Erythroblast (primary cell): ENCODE results near the gene TCL1B.
"Not testable (repeated sequence)": the region's sequence is repeated elsewhere in the genome, so short reads cannot be mapped to it uniquely, and the experiment has no call there.

ENCODE experiments used
- DNase-seq, 2 experiments: peaks; one replicate each; lab custom pipeline; 2025; lab: John Stamatoyannopoulos, UW
- GATA1 ChIP-seq: IDR thresholded peaks from 2 replicates; pipeline ENCODE4 v1.6.1; 2011; ENCODE audit warnings: low read depth, mild to moderate bottlenecking, control low read depth, low read length, moderate library complexity
- POLR2A ChIP-seq: IDR thresholded peaks from 2 replicates; pipeline ENCODE4 v1.6.1; 2011; ENCODE audit warnings: mild to moderate bottlenecking, low read length

Gene TCL1B

DNA sequence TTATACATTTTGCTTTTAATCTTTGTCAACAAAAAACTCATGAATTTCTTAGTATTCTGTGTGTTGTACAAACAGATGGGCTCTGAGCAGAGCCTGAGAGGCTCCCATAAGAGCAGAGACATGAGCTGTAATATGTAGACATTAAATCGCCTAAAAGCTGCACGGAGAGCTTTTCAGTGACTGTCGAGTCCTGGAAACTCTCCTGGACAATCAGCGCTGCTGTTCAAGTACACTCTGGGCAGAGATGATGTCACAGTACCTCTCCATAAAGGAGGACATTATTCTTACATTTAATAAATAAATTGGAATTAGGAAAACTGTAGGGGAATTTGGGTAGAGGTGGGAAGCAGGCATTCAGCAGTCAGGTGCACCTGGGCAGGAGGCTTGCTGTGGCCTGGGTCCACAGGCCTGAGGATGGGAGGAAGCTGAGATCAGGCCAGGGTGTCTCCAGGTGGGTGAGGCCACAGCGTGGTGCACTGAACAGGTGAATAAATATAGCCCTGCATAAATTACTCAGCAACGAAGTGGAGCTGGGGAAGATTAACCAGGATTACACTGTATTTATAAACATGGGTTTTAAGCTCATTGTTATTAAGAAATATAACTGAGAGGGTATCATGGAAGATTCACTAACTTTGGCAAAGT, 41.0 kb downstream of the TCL1B start:
- no peak for TF ChIP-seq POLR2A
- no peak for TF ChIP-seq GATA1
- DNase-seq: no peak

DNA sequence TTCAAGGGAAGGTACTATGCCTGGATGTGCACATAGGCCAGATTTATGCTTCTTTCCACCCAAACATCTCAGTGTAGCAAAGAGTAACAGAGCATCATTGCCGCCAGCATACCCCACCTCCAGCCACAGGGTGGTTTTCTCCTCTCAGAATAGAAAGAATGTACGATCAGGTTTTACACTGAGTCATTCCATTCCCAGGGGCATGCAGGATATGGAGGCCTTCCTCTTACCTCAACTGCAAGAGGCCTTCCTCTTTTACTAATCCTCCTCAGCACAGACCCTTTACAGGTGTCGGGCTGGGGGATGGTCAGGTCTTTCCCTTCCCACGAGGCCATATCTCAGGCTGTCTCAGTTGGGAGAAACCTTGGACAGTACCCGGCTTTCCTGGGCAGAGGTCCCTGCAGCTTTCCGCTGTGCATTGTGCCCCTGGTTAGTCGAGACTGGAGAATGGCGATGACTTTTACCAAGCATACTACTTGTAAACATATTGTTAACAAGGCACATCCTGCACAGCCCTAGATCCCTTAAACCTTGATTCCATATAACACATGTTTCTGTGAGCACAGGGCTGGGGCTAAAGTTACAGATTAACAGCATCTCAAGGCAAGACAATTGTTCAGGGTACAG, 43.3 kb downstream of the TCL1B start:
- not testable (repeated sequence) for DNase-seq

- TF ChIP-seq GATA1: no peak
- no peak for TF ChIP-seq POLR2A
Measured at GRCh38 chr14:95730126-95730525, 43.9 kb downstream of the TCL1B start.

DNA sequence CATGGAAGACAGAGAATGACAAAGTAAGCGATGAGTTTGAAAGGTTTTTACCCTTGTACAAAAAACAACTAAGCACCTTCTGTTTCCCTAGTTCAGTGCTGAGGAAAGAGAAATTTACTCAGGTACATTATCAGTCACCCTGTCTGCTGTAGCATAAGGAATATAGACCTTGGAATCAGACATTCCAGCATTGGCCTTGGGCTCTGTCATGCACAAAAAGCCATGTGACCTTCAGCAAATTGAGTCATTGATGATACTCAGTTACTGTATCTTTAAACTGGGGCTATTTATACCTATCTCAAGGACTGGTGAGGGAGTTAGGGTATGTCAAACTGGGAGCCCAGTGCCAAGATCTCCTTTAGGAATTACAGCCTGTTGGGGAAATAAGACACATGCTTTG, 47.0 kb downstream of the TCL1B start:
- DNase-seq: no peak
- no peak for TF ChIP-seq POLR2A
- TF ChIP-seq GATA1: no peak

More at GRCh38 chr14:95730126-95730525, 43.9 kb downstream of the TCL1B start:
- DNase-seq: no peak

DNA sequence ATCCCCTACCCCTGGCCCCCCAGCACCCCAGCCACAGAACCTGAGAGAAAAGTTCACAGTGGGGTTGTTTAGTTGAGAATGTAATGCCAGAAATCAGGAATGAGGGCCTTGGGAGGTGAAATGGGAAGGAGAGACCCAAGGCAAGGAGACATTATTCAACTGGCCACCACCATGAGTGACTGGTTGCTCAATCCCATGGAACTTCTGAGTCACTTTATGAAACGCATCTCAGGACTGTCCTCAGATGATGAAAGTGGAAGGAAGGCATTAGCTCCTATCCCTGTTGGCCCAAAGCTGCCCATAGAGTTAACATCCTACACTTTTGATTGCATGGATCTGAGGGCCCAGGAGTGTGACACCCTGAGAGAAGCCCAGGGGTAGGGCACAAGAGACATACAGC, 53.1 kb downstream of the TCL1B start:
- TF ChIP-seq POLR2A (no peak), GATA1 (no peak)
- DNase-seq: no peak

- DNase-seq: no peak
- no peak for TF ChIP-seq GATA1
- TF ChIP-seq POLR2A: no peak
Measured at GRCh38 chr14:95741038-95741490, 54.8 kb downstream of the TCL1B start.

- no peak for DNase-seq
- no peak for TF ChIP-seq POLR2A
- TF ChIP-seq GATA1: no peak
Measured at GRCh38 chr14:95741781-95742180, 55.6 kb downstream of the TCL1B start.
